Activated CD8-positive, alpha-beta memory T cell treated with anti-CD3 and anti-CD28 coated beads, Interleukin-2, amount 50 U/mL, for 48 hours (primary cell): ENCODE measurements around the gene KRT36.

ENCODE experiments used
- DNase-seq: peaks from one replicate; pipeline ENCODE4 v3.0.0-alpha.2; 2020

The KRT36 gene

GRCh38 chr17:41489531-41489930 lies at the start of gene KRT36:
KRT36 (minus strand) TSS chr17:41489910; CDS start chr17:41489864, 46 bp downstream.
- no peak for DNase-seq

GRCh38 chr17:41539071-41539492 lies 49.4 kb upstream of the KRT36 start:
- DNase-seq, result no peak

GRCh38 chr17:41538565-41538991 lies 48.9 kb upstream of the KRT36 start:
- no peak for DNase-seq

GRCh38 chr17:41537990-41538389 lies 48.3 kb upstream of the KRT36 start:
- DNase-seq, result no peak

- DNase-seq, result no peak
These were observed 47.9 kb upstream of the KRT36 start for GRCh38 chr17:41537614-41537954.

- DNase-seq, result no peak
These were observed 47.3 kb upstream of the KRT36 start for GRCh38 chr17:41536741-41537613.

GRCh38 chr17:41535764-41536481 lies 46.2 kb upstream of the KRT36 start:
- no peak for DNase-seq

- no peak for DNase-seq
These were observed 45.3 kb upstream of the KRT36 start for GRCh38 chr17:41534899-41535546.

- no peak for DNase-seq
These were observed 43.9 kb upstream of the KRT36 start for GRCh38 chr17:41533613-41534012.

- no peak for DNase-seq
These were observed 43.3 kb upstream of the KRT36 start for GRCh38 chr17:41532947-41533570.

GRCh38 chr17:41531993-41532392 lies 42.3 kb upstream of the KRT36 start:
- DNase-seq, result no peak

GRCh38 chr17:41530062-41531048 lies 40.6 kb upstream of the KRT36 start:
- no peak for DNase-seq

- no peak for DNase-seq
These were observed 39.8 kb upstream of the KRT36 start for GRCh38 chr17:41529491-41529915.

- no peak for DNase-seq
These were observed 39.2 kb upstream of the KRT36 start for GRCh38 chr17:41528959-41529353.

GRCh38 chr17:41527063-41528023 lies 37.6 kb upstream of the KRT36 start:
- DNase-seq, result no peak

- no peak for DNase-seq
These were observed 34.6 kb upstream of the KRT36 start for GRCh38 chr17:41524261-41524660.

- no peak for DNase-seq
These were observed 34.1 kb upstream of the KRT36 start for GRCh38 chr17:41523787-41524186.

GRCh38 chr17:41523225-41523593 lies 33.5 kb upstream of the KRT36 start:
- no peak for DNase-seq

- no peak for DNase-seq
These were observed 32.9 kb upstream of the KRT36 start for GRCh38 chr17:41522301-41523224.
